Thyroid gland (tissue), 4 donors: ENCODE results near the gene PCDHGA1.

Experiments
- POLR2A ChIP-seq, 2 donors: fragments of 450-650 bp; IDR thresholded peaks; one replicate each; pipeline ENCODE4 v1.6.1; 2017; ENCODE audit warnings: antibody characterized with exemption in 2 of 2, mild to moderate bottlenecking in 2 of 2, moderate library complexity in 1 of 2
- TF ChIP-seq, protein P1 (sequence below), 6 experiments: fragments of 200-600 bp in 3 of 6; fragments of 450-650 bp in 3 of 6; sonication (generic) in 3 of 6; IDR thresholded peaks; one replicate each; pipeline ENCODE4 v1.5.1; 2016 to 2019; ENCODE audit warnings: antibody characterized with exemption in 6 of 6, mild to moderate bottlenecking in 2 of 6, inconsistent platforms in 1 of 6, moderate library complexity in 1 of 6

DNA sequence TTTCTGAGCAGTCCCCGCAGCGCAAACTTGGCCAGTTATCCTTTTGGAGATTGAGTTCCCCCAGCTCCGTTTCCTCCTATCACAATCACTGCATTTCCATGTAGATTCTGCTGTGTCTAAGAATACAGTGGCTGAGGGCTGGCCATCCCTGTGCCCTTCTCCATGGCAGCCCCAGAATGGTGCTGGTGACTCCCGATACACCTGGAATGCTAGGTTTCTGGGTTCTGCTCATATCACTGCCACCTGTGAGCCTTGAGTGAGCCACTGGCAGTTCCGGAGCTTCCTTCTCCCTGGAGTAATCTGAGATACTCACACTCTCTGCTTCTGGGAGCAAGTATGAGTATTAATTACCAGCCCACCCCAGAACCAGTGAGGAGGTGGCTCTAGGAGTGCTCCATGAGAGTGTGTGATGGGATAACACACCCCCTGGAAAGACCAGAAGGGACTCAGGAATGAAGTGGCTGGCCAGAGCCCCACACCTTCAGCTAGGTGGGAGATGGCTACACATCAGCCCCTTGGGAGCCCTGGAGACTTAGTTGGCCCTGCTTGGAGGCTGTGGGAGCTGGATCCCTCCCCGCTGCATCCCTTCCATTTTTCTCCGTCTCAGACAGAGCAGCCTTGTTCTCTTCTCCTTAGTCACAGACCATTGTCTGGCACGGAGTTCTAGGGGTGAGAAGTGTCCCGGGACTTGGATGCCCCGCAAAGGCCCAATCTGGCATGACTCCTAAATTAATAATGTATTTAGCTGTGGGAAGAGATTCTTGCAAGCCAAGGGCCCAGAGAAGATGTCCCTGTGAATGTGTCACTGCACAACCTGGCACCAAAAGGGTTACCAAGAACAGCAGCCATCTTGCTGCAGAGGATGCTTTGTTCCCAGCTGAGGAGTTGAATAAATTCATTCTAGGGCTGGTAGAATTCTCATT is 163.4 kb downstream of the PCDHGA1 start:
- TF ChIP-seq, protein P1, sequence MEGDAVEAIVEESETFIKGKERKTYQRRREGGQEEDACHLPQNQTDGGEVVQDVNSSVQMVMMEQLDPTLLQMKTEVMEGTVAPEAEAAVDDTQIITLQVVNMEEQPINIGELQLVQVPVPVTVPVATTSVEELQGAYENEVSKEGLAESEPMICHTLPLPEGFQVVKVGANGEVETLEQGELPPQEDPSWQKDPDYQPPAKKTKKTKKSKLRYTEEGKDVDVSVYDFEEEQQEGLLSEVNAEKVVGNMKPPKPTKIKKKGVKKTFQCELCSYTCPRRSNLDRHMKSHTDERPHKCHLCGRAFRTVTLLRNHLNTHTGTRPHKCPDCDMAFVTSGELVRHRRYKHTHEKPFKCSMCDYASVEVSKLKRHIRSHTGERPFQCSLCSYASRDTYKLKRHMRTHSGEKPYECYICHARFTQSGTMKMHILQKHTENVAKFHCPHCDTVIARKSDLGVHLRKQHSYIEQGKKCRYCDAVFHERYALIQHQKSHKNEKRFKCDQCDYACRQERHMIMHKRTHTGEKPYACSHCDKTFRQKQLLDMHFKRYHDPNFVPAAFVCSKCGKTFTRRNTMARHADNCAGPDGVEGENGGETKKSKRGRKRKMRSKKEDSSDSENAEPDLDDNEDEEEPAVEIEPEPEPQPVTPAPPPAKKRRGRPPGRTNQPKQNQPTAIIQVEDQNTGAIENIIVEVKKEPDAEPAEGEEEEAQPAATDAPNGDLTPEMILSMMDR (IDR thresholded peaks at IDR 0.05) = no peak
- no peak for TF ChIP-seq POLR2A (IDR thresholded peaks at IDR 0.05)
